ELR (cell line): ENCODE data around the gene CHRND.

ENCODE experiments used
- DNase-seq: peaks from one replicate; pipeline ENCODE4 v3.0.0-alpha.2; 2015; ENCODE audit warnings: low read depth

Gene CHRND

GRCh38 chr2:232503809-232504323, 22.1 kb upstream of the CHRND start:
- DNase-seq = no peak

GRCh38 chr2:232504438-232504837, 21.5 kb upstream of the CHRND start:
- no peak for DNase-seq

GRCh38 chr2:232505856-232506255, 20.1 kb upstream of the CHRND start:
- DNase-seq = no peak

- no peak for DNase-seq
Measured at GRCh38 chr2:232506709-232507108, 19.3 kb upstream of the CHRND start.

GRCh38 chr2:232508251-232508650, 17.7 kb upstream of the CHRND start:
- no peak for DNase-seq

GRCh38 chr2:232511336-232511890, 14.5 kb upstream of the CHRND start:
- no peak for DNase-seq

GRCh38 chr2:232512602-232513001, 13.4 kb upstream of the CHRND start:
- DNase-seq = no peak

- no peak for DNase-seq
Measured at GRCh38 chr2:232513353-232513752, 12.6 kb upstream of the CHRND start.

- DNase-seq = no peak
Measured at GRCh38 chr2:232515639-232516038, 10.3 kb upstream of the CHRND start.

- no peak for DNase-seq
Measured at GRCh38 chr2:232516551-232516950, 9.4 kb upstream of the CHRND start.

GRCh38 chr2:232518844-232519243, 7.1 kb upstream of the CHRND start:
- no peak for DNase-seq

GRCh38 chr2:232519581-232520438, 6.2 kb upstream of the CHRND start, which contains the start of gene PRSS56:
Gene PRSS56 (plus strand): TSS chr2:232520388. CDS start chr2:232520599, 211 bp downstream.
- no peak for DNase-seq

- no peak for DNase-seq
Measured at GRCh38 chr2:232520489-232520888, 5.5 kb upstream of the CHRND start.

GRCh38 chr2:232521098-232521497, 4.9 kb upstream of the CHRND start:
- DNase-seq = no peak

GRCh38 chr2:232521959-232522622, 3.9 kb upstream of the CHRND start:
- peak; percentile 45 for DNase-seq

GRCh38 chr2:232522623-232523401, 3.1 kb upstream of the CHRND start:
- DNase-seq = no peak

GRCh38 chr2:232523402-232523681, 2.6 kb upstream of the CHRND start:
- no peak for DNase-seq

GRCh38 chr2:232523682-232524597, 2.0 kb upstream of the CHRND start:
- DNase-seq = peak; percentile 52

GRCh38 chr2:232524771-232525170, 1.2 kb upstream of the CHRND start:
- DNase-seq = no peak

GRCh38 chr2:232525199-232525598, 761 bp upstream of the CHRND start:
- DNase-seq = no peak

- no peak for DNase-seq
Measured at GRCh38 chr2:232526372-232526941, 497 bp downstream of the CHRND start.
